HFF-Myc (cell line): ENCODE results near the gene LTF.
"Not testable (repeated sequence)": the region's sequence is repeated elsewhere in the genome, so short reads cannot be mapped to it uniquely, and the experiment has no call there.

Experiments
- DNase-seq: peaks from one replicate; pipeline ENCODE4 v3.0.0-alpha.2; 2011; ENCODE audit warnings: low read depth; ENCODE audit errors: extremely low read depth
- H3K4me3 ChIP-seq: replicated peaks from 2 replicates; pipeline ENCODE4 v1.5.1; 2011; ENCODE audit warnings: low read depth, mild to moderate bottlenecking, control low read depth, low read length
- CTCF ChIP-seq: IDR thresholded peaks from 2 replicates; pipeline ENCODE4 v1.5.1; 2012; ENCODE audit warnings: mild to moderate bottlenecking, low read depth, low read length, control low read depth; ENCODE audit errors: missing control alignments

Gene LTF

GRCh38 chr3:46406788-46407611 is 57.7 kb downstream of the LTF start, which contains the start of the genes CCR5AS and CCRL2:
Gene CCR5AS, minus strand, starts transcription at chr3:46407066.
Gene CCRL2, plus strand, starts transcription at chr3:46407259. Its CDS starts 821 bp downstream, at chr3:46408080.
- no peak within 1 kb of the TSS for H3K4me3 ChIP-seq
- DNase-seq: no peak
- no peak for TF ChIP-seq CTCF

- no peak for TF ChIP-seq CTCF
- H3K4me3 ChIP-seq: no peak overlapping the region
- no peak for DNase-seq
Observed at GRCh38 chr3:46406443-46406787, 58.3 kb downstream of the LTF start.

GRCh38 chr3:46405301-46406019 is 59.2 kb downstream of the LTF start:
- DNase-seq: no peak
- TF ChIP-seq CTCF: no peak
- no peak overlapping the region for H3K4me3 ChIP-seq

GRCh38 chr3:46402902-46403301 is 61.8 kb downstream of the LTF start:
- H3K4me3 ChIP-seq, DNase-seq: not testable (repeated sequence)

GRCh38 chr3:46401579-46401978 is 63.1 kb downstream of the LTF start:
- no peak for TF ChIP-seq CTCF
- no peak for DNase-seq
- H3K4me3 ChIP-seq: no peak overlapping the region

- DNase-seq: no peak
- TF ChIP-seq CTCF: no peak
- H3K4me3 ChIP-seq: no peak overlapping the region
Observed at GRCh38 chr3:46400846-46401245, 63.9 kb downstream of the LTF start.

- no peak overlapping the region for H3K4me3 ChIP-seq
- TF ChIP-seq CTCF: no peak
- DNase-seq: no peak
Observed at GRCh38 chr3:46400000-46400734, 64.5 kb downstream of the LTF start.
